ENCODE data around the gene ASB4.
A peak's percentile ranks its signal among the peaks of the same experiment; 100 is the strongest.
"Not testable (repeated sequence)": the region's sequence is repeated elsewhere in the genome, so short reads cannot be mapped to it uniquely, and the experiment has no call there.

Gene ASB4

GRCh38 chr7:95527033-95527775, 41.5 kb downstream of the ASB4 start:
- DNase-seq, result peak; percentile 50 to 68

GRCh38 chr7:95527776-95528250, 42.1 kb downstream of the ASB4 start:
- no peak for DNase-seq

GRCh38 chr7:95529701-95530100, 44.0 kb downstream of the ASB4 start:
- DNase-seq, result no peak

- no peak for DNase-seq
Measured at GRCh38 chr7:95530881-95531280, 45.1 kb downstream of the ASB4 start.

GRCh38 chr7:95531605-95532219, 46.0 kb downstream of the ASB4 start:
- DNase-seq, result no peak

GRCh38 chr7:95534796-95535195, 49.1 kb downstream of the ASB4 start:
- no peak for DNase-seq

GRCh38 chr7:95535662-95536061, 49.9 kb downstream of the ASB4 start:
- DNase-seq, result no peak

GRCh38 chr7:95536656-95537311, 51.0 kb downstream of the ASB4 start:
- DNase-seq, result no peak

GRCh38 chr7:95537468-95537867, 51.7 kb downstream of the ASB4 start:
- DNase-seq, result no peak

GRCh38 chr7:95539426-95539825, 53.7 kb downstream of the ASB4 start:
- no peak for DNase-seq

- no peak for DNase-seq
Measured at GRCh38 chr7:95540366-95540765, 54.6 kb downstream of the ASB4 start.

- DNase-seq, result no peak
Measured at GRCh38 chr7:95543312-95543711, 57.6 kb downstream of the ASB4 start.

- no peak for DNase-seq
Measured at GRCh38 chr7:95544171-95544570, 58.4 kb downstream of the ASB4 start.

- DNase-seq, result no peak
Measured at GRCh38 chr7:95545007-95545615, 59.4 kb downstream of the ASB4 start.

GRCh38 chr7:95545673-95546072, 59.9 kb downstream of the ASB4 start:
- DNase-seq, result no peak

- DNase-seq, result no peak
Measured at GRCh38 chr7:95546647-95547046, 60.9 kb downstream of the ASB4 start.

GRCh38 chr7:95547361-95548348, 61.9 kb downstream of the ASB4 start:
- DNase-seq, result no peak

GRCh38 chr7:95549818-95550529, 64.2 kb downstream of the ASB4 start:
- DNase-seq, result no peak

GRCh38 chr7:95550546-95550945, 64.8 kb downstream of the ASB4 start:
- no peak for DNase-seq

GRCh38 chr7:95552010-95552926, 66.5 kb downstream of the ASB4 start:
- DNase-seq, result not testable (repeated sequence)

GRCh38 chr7:95553939-95554338, 68.2 kb downstream of the ASB4 start:
- no peak for DNase-seq
